ENCODE results near the gene COPS8.

Gene COPS8

GRCh38 chr2:237131749-237132533 lies 46.3 kb downstream of the COPS8 start:
- DNase-seq (ENCODE audit: low spot score) = no peak

GRCh38 chr2:237132799-237133198 lies 47.1 kb downstream of the COPS8 start:
- DNase-seq (ENCODE audit: low spot score) = peak; percentile 55

DNA sequence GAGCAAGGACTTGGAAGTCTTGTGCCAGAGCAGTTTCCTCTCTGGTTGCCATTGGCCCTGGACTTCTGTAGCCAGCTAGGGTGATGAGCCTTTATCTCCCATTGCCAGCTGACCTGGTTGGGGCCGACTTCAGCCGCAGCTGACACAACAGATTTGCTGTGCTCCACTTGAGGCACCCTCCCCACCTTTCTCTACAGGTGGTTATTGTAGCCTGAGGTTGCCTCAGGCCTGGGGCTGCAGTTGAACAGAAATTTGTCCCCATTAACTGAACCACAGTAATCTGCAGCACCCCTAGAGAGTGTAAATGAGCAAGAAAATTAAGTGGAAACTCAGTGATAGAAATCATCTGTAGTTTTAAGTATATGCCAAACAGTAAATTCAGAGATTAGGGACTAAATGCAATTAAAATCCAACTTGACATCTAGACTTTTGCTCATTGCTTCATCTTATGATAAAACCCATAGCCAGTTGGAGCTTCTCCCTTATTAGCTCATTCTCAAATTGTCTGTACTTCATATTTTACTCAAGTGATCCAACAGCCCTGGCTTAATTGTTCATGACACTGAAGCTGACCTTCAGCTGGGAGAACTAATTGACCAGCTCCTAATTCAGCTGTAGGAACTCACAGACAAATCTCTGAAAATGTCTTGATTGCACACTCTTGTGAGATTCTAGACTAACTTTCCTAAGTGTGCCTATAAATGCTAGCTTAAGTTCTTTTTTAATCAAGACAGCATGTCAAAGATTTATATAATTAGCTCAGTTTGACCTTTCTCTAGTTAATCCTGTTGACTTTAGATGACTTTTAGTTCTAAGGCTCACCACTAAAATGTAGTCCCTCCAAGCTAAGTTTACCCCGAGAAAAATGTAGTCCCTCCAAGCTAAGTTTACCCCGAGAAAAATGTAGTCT lies 48.9 kb downstream of the COPS8 start:
- DNase-seq (ENCODE audit: low spot score) = no peak

DNA sequence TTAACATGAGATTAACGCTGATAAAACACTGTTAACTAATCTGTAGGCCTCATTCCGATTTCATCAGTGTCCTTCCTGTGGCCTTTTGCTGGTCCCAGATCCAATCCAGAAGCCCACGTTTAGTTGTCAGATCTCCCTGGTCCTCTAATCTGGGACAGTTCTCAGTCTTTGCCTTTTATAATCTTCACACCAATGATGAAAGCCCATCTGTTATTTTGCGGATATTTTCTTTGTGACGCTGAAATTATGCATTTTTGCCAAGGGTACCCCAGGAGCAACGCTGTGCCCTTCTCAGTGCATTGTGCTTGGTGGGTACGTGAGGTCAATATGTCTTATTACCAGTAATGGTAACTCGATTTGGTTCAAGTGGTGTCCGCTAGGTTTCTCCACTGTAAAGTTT lies 51.1 kb downstream of the COPS8 start:
- no peak for DNase-seq (ENCODE audit: low spot score)

DNA sequence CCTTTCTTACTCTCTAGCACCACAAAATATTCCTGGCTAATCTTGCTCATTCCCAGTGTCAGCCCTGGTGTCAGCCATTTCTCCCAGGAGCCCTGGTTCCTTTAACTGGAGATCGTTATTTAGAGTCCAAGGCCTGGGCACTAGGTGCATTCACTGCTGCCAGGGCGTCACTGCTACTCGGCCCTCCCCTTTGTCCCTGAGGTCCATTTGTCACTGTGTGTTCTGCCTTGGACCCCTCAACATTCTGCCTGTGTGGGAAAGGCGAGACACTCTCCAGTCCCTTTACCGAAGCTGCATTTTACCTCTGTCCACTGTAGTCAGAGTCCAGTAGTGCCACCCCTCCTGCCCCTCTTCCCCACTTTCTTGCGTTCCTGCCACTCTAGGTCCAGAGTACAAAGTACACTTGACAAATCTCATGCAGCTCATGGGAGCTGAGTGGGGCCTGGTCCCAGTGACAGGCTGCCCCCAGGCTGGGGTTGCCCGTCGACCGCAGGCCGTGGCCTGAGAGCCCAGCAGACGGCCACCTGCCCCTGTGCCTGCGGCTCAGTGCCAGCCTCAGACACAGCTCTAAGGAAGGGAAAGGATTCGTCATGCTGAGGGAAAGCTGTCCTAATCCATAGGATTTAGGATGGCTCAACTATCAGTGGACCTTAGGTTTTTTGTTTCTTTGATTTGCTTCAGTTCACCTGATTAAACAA lies 52.1 kb downstream of the COPS8 start:
- no peak for DNase-seq (ENCODE audit: low spot score)

DNA sequence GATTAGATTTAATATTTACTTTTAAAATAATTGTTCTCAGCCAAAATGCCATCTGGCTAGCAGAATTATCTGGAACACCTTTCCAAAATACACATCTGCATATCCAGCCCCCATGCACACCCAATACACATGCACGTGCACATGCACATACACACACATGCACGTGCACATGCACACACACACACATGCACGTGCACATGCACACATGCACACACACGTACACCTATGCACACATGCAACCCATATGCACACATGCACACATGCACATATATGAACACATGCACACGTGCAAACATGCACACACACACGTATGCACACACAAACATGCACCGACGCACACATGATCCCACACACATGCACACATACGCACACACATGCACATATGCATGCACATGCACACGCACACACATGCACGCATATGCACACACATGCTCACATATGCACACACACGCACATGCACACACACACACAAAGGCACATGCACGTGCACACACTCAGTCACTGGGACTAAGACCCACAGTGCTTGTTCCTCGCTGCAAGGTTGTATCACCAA lies 53.5 kb downstream of the COPS8 start:
- DNase-seq (ENCODE audit: low spot score) = no peak

GRCh38 chr2:237140689-237141285 lies 55.1 kb downstream of the COPS8 start:
- no peak for DNase-seq (ENCODE audit: low spot score)

DNA sequence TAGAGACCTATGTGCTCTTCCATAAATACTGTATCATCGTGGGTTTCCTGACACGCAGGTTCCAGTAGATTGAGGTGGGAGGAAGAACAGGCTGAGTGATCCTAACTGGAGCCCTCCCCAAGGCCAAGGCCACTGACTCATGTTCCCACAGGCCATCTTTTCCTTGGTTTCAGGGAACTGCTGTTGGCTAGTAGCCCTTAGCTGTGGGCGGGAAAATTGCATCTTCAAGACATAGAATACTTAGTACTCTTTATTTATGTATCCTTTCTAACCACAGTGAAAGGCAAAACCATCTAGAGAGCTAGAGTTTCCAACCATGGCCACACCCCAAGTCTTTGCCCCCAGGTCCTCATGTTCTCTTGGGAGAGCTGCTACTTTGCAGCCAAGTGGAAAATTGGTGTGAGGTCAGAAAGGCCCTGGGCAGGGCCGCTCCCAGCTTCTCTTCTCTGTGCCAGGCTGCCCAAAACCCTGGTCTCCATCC lies 55.9 kb downstream of the COPS8 start:
- no peak for DNase-seq (ENCODE audit: low spot score)

DNA sequence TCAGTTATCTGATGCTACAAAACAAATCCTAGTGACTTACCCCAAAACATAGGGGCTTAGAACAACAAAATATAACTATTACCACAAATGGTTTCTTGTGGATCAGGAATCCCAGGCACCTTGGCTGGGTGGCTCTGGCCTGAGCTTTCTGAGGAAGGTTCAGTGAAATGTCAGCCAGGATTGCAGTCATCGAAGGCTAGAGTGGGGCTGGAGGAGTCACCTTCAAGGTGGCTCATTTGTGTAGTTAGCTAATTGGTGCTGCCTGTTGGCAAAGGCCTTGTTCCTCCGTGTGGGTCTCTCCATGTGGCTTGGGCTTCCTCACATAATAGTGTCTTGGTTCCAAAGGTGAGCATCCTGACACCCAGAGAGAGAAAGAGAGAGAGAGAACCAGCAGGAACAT lies 57.4 kb downstream of the COPS8 start:
- DNase-seq (ENCODE audit: low spot score) = no peak

GRCh38 chr2:237143676-237144440 lies 58.2 kb downstream of the COPS8 start:
- DNase-seq (ENCODE audit: low spot score) = no peak

DNA sequence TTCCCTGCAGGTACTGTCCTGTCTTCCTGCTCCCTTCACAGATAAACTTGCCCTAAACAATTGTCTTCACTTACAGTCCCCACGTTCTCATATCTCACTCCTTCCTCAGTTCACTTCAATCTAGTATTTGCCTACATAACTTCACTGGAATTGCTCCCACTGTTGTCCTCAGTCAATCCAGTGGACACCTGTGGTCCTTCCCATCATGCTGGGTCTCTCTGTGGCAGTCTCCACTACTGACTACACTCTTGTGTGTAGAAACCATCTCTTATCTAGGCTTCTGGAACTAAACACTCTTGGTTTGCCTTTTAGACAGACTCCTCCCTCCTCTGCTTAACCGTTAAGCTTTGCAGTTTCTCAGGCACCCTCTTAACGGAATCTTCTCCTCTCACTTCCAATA lies 58.8 kb downstream of the COPS8 start:
- DNase-seq (ENCODE audit: low spot score) = no peak

DNA sequence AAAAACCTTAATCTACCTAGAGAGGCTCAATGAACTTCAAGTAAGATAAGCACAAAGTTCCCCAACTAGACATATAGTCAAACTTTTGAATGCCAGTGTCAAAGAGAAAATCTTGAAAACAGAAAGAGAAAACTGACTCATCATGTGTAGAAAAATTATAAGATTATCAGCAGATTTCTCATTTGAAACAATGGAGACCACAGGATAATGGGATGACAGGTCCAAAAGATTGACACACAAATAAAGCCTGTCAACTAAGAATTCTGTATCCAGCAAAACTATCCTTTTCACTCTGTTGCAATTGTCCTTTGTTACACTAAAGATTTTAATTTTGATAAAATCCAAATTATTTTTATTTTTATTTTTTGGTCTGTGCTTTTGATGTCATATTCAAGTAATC lies 61.6 kb downstream of the COPS8 start:
- no peak for DNase-seq (ENCODE audit: low spot score)

DNA sequence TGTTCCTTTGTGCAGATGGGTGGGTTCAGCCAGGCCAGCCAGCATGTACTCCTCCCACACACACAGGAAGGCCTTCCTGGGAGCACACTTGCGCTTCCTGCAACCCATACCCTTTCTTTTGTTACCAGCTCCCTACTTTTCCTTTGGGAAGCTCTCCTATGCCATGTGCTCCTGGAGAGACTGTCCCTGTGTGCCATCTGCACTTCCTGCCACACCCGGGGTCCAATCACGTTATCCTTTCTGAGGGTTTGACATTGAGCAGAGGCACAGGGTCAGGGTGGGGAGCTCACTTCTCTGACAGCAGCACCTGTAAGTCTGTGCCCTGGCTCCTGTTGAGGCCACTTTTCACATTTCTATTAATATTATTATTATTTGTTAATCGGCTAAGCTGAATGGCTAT lies 62.9 kb downstream of the COPS8 start:
- DNase-seq (ENCODE audit: low spot score) = no peak

- DNase-seq (ENCODE audit: low spot score) = no peak
Observed at GRCh38 chr2:237149425-237149824, 63.7 kb downstream of the COPS8 start.
